GM23338 (cell line): ENCODE results near the gene ZNF281. TPM values are rescaled to one million over a fixed set of nuclear protein-coding genes. Genes with fewer than 3 reads are reported as not detected.

ENCODE experiments used
- ATAC-seq: fragments of 200-7000 bp; cut with Tn5 transposase; 3 replicates; pipeline ENCODE4 v1.9.1; 2020
- DNase-seq: peaks from one replicate; pipeline ENCODE4 v3.0.0-alpha.2; 2015; ENCODE audit warnings: low spot score
- H2AFZ ChIP-seq: fragments of 200-600 bp; sonication (generic); 2 replicates; pipeline ENCODE4 v1.8.0; 2016; ENCODE audit warnings: antibody characterized with exemption, mild to moderate bottlenecking, moderate library complexity
- H3F3A ChIP-seq: fragments of 200-600 bp; sonication (generic); replicated peaks from 2 replicates; pipeline ENCODE4 v1.8.0; 2017; ENCODE audit warnings: antibody characterized with exemption, mixed run types, low read depth
- H3K27ac ChIP-seq: fragments of 200-600 bp; sonication (generic); 2 replicates; pipeline ENCODE4 v1.6.1; 2016; ENCODE audit warnings: low read depth
- H3K27me3 ChIP-seq: fragments of 200-600 bp; sonication (generic); 2 replicates; pipeline ENCODE4 v1.8.0; 2016; ENCODE audit warnings: mild to moderate bottlenecking, mixed run types, moderate library complexity; ENCODE audit not compliant: insufficient read depth
- H3K36me3 ChIP-seq: fragments of 200-600 bp; sonication (generic); 2 replicates; pipeline ENCODE4 v1.8.0; 2016; ENCODE audit warnings: mild to moderate bottlenecking; ENCODE audit not compliant: insufficient read depth
- H3K4me1 ChIP-seq: fragments of 200-600 bp; sonication (generic); 2 replicates; pipeline ENCODE4 v1.8.0; 2016; ENCODE audit warnings: mild to moderate bottlenecking, moderate library complexity; ENCODE audit not compliant: insufficient read depth
- H3K4me2 ChIP-seq: fragments of 200-600 bp; sonication (generic); 2 replicates; pipeline ENCODE4 v1.7.1; 2017; ENCODE audit warnings: mixed run types
- H3K4me3 ChIP-seq: fragments of 200-600 bp; sonication (generic); 2 replicates; pipeline ENCODE4 v1.6.1; 2016; ENCODE audit warnings: mixed run types
- H3K79me2 ChIP-seq: fragments of 200-600 bp; sonication (generic); replicated peaks from 2 replicates; pipeline ENCODE4 v1.8.0; 2017; ENCODE audit warnings: mild to moderate bottlenecking; ENCODE audit not compliant: insufficient read depth
- H3K9me2 ChIP-seq: fragments of 200-600 bp; sonication (generic); 2 replicates; pipeline ENCODE4 v1.8.0; 2017; ENCODE audit not compliant: insufficient read depth
- H4K20me1 ChIP-seq: fragments of 200-600 bp; sonication (generic); replicated peaks from 2 replicates; pipeline ENCODE4 v1.8.0; 2017; ENCODE audit warnings: mild to moderate bottlenecking; ENCODE audit not compliant: insufficient read depth
- H3K27ac Mint-ChIP-seq: 2 replicates; pipeline ENCODE4 v1.8.0; 2020; ENCODE audit warnings: inconsistent platforms, mild to moderate bottlenecking, moderate library complexity, mixed read lengths
- H3K27me3 Mint-ChIP-seq: 3 replicates; pipeline ENCODE4 v1.8.0; 2022; ENCODE audit warnings: low read depth, mild to moderate bottlenecking, moderate library complexity, mixed read lengths, inconsistent platforms; ENCODE audit not compliant: insufficient read depth, poor library complexity
- H3K36me3 Mint-ChIP-seq: 3 replicates; pipeline ENCODE4 v1.8.0; 2021; ENCODE audit warnings: low read depth, mild to moderate bottlenecking, inconsistent platforms, moderate library complexity, mixed read lengths
- H3K4me1 Mint-ChIP-seq: 3 replicates; pipeline ENCODE4 v1.8.0; 2020; ENCODE audit warnings: mild to moderate bottlenecking, inconsistent platforms, mixed read lengths
- H3K4me3 Mint-ChIP-seq: 3 replicates; pipeline ENCODE4 v1.8.0; 2021; ENCODE audit warnings: moderate library complexity, mild to moderate bottlenecking, inconsistent platforms, mixed read lengths
- H3K9me3 Mint-ChIP-seq: 3 replicates; pipeline ENCODE4 v1.8.0; 2020; ENCODE audit warnings: moderate library complexity, mild to moderate bottlenecking, inconsistent platforms, mixed read lengths
- CREB1 ChIP-seq: fragments of 250-450 bp; sonication (Bioruptor Pico); IDR thresholded peaks from 2 replicates; pipeline ENCODE4 v1.5.0; 2020; ENCODE audit warnings: low read depth, mild to moderate bottlenecking, moderate library complexity
- CTCF ChIP-seq, 2 experiments: fragments of 200-600 bp in 1 of 2; sonication (generic) in 1 of 2; conservative IDR thresholded peaks; 2 replicates each; pipeline versions ENCODE4 v1.5.1 to v1.6.1; 2016 to 2017; ENCODE audit warnings: antibody characterized with exemption in 2 of 2, low read depth in 2 of 2, mild to moderate bottlenecking in 2 of 2, moderate library complexity in 1 of 2
- ETS1 ChIP-seq: IDR thresholded peaks from 2 replicates; pipeline ENCODE4 v1.6.1; 2016; ENCODE audit warnings: antibody characterized with exemption
- EZH2phosphoT487 ChIP-seq: fragments of 200-600 bp; sonication (generic); IDR thresholded peaks from one replicate; pipeline ENCODE4 v1.8.1; 2018; ENCODE audit warnings: antibody characterized with exemption; ENCODE audit not compliant: unreplicated experiment
- JUNB ChIP-seq: IDR thresholded peaks from one replicate; pipeline ENCODE4 v1.6.1; 2016; ENCODE audit warnings: antibody characterized with exemption; ENCODE audit not compliant: unreplicated experiment
- POLR2AphosphoS5 ChIP-seq: IDR thresholded peaks from 2 replicates; pipeline ENCODE4 v1.6.1; 2016; ENCODE audit warnings: antibody characterized with exemption, low read depth
- REST ChIP-seq: IDR thresholded peaks from one replicate; pipeline ENCODE4 v1.6.1; 2018; ENCODE audit warnings: antibody characterized with exemption; ENCODE audit not compliant: unreplicated experiment
- ZNF114 ChIP-seq: fragments of 250-450 bp; sonication (Bioruptor Pico); IDR thresholded peaks from 2 replicates; pipeline ENCODE4 v1.5.0; 2020; ENCODE audit warnings: mild to moderate bottlenecking, moderate library complexity
- ZNF331 ChIP-seq: fragments of 250-450 bp; sonication (Bioruptor Pico); IDR thresholded peaks from 2 replicates; pipeline ENCODE4 v1.5.0; 2020; ENCODE audit warnings: low read depth, mild to moderate bottlenecking, moderate library complexity
- ZNF462 ChIP-seq: fragments of 250-450 bp; sonication (Bioruptor Pico); IDR thresholded peaks from 2 replicates; pipeline ENCODE4 v1.5.0; 2020; ENCODE audit warnings: mild to moderate bottlenecking, moderate library complexity
- polyA plus RNA-seq: library from polyadenylated mRNA; unstranded; fragments of >200 nt; fragmentation: Nextera tagmentation; extraction: Ambion mirVana; gene quantifications from 2 replicates; pipeline ENCODE4 v1.2.1, GENCODE V29; 2016
- total RNA-seq: library from RNA; depleted of rRNA; stranded (reverse); fragments of >200 nt; shearing (Covaris generic); gene quantifications from 2 replicates; pipeline ENCODE4 v1.2.3, GENCODE V29; 2014

The ZNF281 gene
- total and polyA plus RNA-seq, 2 experiments from 2014 or later: 62.1 to 79.3 TPM

GRCh38 chr1:200369706-200370105 is 40.1 kb downstream of the ZNF281 start:
- no peaks in the 10 kb centered on the region for H3K79me2 ChIP-seq
- H3K4me2 ChIP-seq: 0 out of 2 replicates have a peak overlapping the region, but pooled peaks have one; percentile 12
- Mint-ChIP-seq H3K4me1 (peaks cover 82% of the 10 kb centered on the region), H3K27me3 (peaks cover 8% of the 10 kb centered on the region), H3K27ac (peak overlapping the region; percentile 19; the same call in 1 of the 2 replicates), H3K4me3 (no peak overlapping the region; the same call in 2 of the 3 replicates), H3K9me3 (no peaks in the 10 kb centered on the region), H3K36me3 (peaks cover 41% of the 10 kb centered on the region)
- no peaks in the 10 kb centered on the region for H3K9me2 ChIP-seq
- H3F3A ChIP-seq: 0 out of 2 replicates have a peak, but pooled peaks cover 3% of the 10 kb centered on the region
- H3K36me3 ChIP-seq: no peaks in the 10 kb centered on the region
- peaks cover 80% of the 10 kb centered on the region for H3K4me1 ChIP-seq
- H2AFZ ChIP-seq: no peak overlapping the region
- H3K27me3 ChIP-seq: no peaks in the 10 kb centered on the region
- no peaks in the 10 kb centered on the region for H4K20me1 ChIP-seq
- H3K27ac ChIP-seq: no peak overlapping the region
- no peak overlapping the region for H3K4me3 ChIP-seq
- DNase-seq (no peak), ATAC-seq (no peak)
- no peak for TF ChIP-seq POLR2AphosphoS5
- TF ChIP-seq ZNF462: no peak
- TF ChIP-seq CREB1: no peak
- TF ChIP-seq ZNF331 (CRISPR knock-in tag): no peak
- TF ChIP-seq REST: no peak
- TF ChIP-seq EZH2phosphoT487: no peak
- TF ChIP-seq ETS1: no peak
- TF ChIP-seq ZNF114 (CRISPR knock-in tag): no peak
- TF ChIP-seq JUNB: no peak
- no peak for TF ChIP-seq CTCF (conservative IDR thresholded peaks at IDR 0.05; ENCODE audit: low read depth in 2 of 2)
